Measurements from ENCODE around the gene CCNL2. TPM values are rescaled to one million over a fixed set of nuclear protein-coding genes. Genes with fewer than 3 reads are reported as not detected.

The CCNL2 gene
- total and polyA plus RNA-seq, 2 of the 13 experiments (the other 11 are each of a cell fraction or from before 2014, with no cell fraction given), result 105 to 340 TPM

GRCh38 chr1:1425753-1426495 is 26.8 kb upstream of the CCNL2 start (continued):
- TF ChIP-seq SNAPC4 (CRISPR knock-in tag; IDR thresholded peaks at IDR 0.05) (no peak), ZNF766 (CRISPR knock-in tag; IDR thresholded peaks at IDR 0.05; ENCODE audit: borderline replicate concordance) (no peak), ZNF383 (CRISPR knock-in tag; IDR thresholded peaks at IDR 0.05; ENCODE audit: borderline replicate concordance) (no peak), JUNB (CRISPR knock-in tag; IDR thresholded peaks at IDR 0.05; ENCODE audit: borderline replicate concordance) (no peak), ZGPAT (CRISPR knock-in tag; IDR thresholded peaks at IDR 0.05) (no peak), ZBTB14 (CRISPR knock-in tag; IDR thresholded peaks at IDR 0.05) (no peak), JUN (CRISPR knock-in tag; IDR thresholded peaks at IDR 0.05) (0 out of 2 replicates have a peak, but pooled peaks have one; percentile 23), AHDC1 (CRISPR knock-in tag; IDR thresholded peaks at IDR 0.05; ENCODE audit: borderline replicate concordance) (no peak), CENPT (CRISPR knock-in tag; IDR thresholded peaks at IDR 0.05; ENCODE audit: low read depth) (no peak), ARNTL (CRISPR knock-in tag; IDR thresholded peaks at IDR 0.05) (no peak)
